A549 treated with AZD9567 at 1 μM for 4 hours (cell line): ENCODE measurements around the gene FRMD4B. TPM values are rescaled to one million over a fixed set of nuclear protein-coding genes. Genes with fewer than 3 reads are reported as not detected.

ENCODE experiments used
- total RNA-seq: library from RNA; stranded (reverse); fragments of 200-300 nt; extraction: Qiagen RNA extraction; gene quantifications from 5 replicates; pipeline ENCODE4 v1.2.3, GENCODE V29; 2022; ENCODE audit not compliant: insufficient read depth

Gene FRMD4B
- 0.46 to 1.4 TPM (median 0.72 TPM) in 5 replicates for total RNA-seq

GRCh38 chr3:69385723-69386555 lies at the start of gene FRMD4B:
Gene FRMD4B (minus strand): TSS chr3:69386088. CDS start chr3:69385989, 99 bp downstream.

DNA sequence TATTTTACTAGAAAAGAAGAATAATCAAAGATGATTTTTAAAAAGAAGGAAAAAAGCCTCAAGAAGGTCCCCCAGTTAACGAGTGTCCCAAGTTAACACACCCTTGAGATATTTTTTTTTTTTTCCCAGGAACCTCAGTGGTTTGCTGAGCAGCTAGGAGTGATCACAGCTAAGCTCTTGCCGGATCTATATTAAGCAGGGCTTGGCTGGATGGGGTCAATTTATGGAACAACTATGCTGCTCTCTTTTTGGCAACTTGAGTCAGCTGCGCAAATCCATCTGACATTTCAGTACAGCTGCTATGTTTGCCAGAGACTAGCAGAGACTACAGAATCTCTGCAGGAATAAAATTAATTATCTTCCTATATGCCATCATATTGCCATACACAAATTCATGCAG lies 263.5 kb downstream of the FRMD4B start, which contains the start of gene LMOD3:
Gene LMOD3 (minus strand): TSS at position 193 of the 400 bp plus-strand sequence. CDS start 209 bp downstream, outside the sequence.

